Bronchial epithelial cell (primary cell): ENCODE results near the gene GPRC5C. TPM values are rescaled to one million over a fixed set of nuclear protein-coding genes. Genes with fewer than 3 reads are reported as not detected.

ENCODE experiments used
- DNase-seq: peaks from one replicate; pipeline ENCODE4 v3.0.0-alpha.2; 2010; ENCODE audit warnings: low read depth
- FAIRE-seq: peaks from 2 replicates; lab custom pipeline; 2011; peaks lifted over from hg19 to GRCh38; lab: Jason Lieb, UNC
- H3K27me3 ChIP-seq: 2 replicates; pipeline ENCODE4 v1.5.1; 2011; ENCODE audit warnings: low read length; ENCODE audit not compliant: control insufficient read depth, insufficient read depth
- H3K36me3 ChIP-seq: 2 replicates; pipeline ENCODE4 v1.5.1; 2011; ENCODE audit warnings: low read length; ENCODE audit not compliant: control insufficient read depth, insufficient read depth
- H3K4me3 ChIP-seq: 2 replicates; pipeline ENCODE4 v1.5.1; 2011; ENCODE audit warnings: mild to moderate bottlenecking, low read depth, low read length, control low read depth
- total RNA-seq: library from RNA; depleted of rRNA; stranded (reverse); fragments of >200 nt; gene quantifications from 2 replicates; pipeline ENCODE4 v1.2.1, GENCODE V29; 2014
- TF ChIP-seq, protein P1 (sequence below): IDR thresholded peaks from 2 replicates; pipeline ENCODE4 v1.5.1; 2011; ENCODE audit warnings: mild to moderate bottlenecking, moderate library complexity, low read length, control low read depth, inconsistent platforms; ENCODE audit not compliant: insufficient read depth, severe bottlenecking

GPRC5C gene
- total RNA-seq, 1 donor from 2014 or later, result 15.5 TPM

DNA sequence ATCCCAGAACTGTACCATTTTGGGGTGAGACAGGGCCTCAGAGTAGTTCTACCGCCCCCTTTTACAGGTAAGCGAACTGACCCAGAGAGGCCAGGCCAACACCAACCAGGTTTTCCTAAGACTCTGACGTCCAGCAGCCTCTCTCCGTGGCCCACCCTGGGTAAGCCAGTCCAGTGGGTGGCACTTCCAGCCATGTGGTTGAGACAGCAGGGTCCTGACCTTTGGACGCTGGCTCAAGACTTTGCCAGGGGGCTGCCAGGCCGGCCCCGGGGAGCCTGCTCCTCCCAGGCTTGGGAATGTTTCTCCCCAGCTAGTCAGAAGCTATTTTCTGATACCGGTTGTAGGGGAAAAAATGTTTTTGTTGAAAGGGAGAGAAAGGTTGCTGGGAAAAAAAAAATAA, 16.9 kb downstream of the GPRC5C start:
- FAIRE-seq (no peak), DNase-seq (no peak)
- TF ChIP-seq, protein P1, sequence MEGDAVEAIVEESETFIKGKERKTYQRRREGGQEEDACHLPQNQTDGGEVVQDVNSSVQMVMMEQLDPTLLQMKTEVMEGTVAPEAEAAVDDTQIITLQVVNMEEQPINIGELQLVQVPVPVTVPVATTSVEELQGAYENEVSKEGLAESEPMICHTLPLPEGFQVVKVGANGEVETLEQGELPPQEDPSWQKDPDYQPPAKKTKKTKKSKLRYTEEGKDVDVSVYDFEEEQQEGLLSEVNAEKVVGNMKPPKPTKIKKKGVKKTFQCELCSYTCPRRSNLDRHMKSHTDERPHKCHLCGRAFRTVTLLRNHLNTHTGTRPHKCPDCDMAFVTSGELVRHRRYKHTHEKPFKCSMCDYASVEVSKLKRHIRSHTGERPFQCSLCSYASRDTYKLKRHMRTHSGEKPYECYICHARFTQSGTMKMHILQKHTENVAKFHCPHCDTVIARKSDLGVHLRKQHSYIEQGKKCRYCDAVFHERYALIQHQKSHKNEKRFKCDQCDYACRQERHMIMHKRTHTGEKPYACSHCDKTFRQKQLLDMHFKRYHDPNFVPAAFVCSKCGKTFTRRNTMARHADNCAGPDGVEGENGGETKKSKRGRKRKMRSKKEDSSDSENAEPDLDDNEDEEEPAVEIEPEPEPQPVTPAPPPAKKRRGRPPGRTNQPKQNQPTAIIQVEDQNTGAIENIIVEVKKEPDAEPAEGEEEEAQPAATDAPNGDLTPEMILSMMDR, result no peak
- Histone ChIP-seq H3K27me3 (peaks cover 8% of the 10 kb centered on the region), H3K4me3 (no peak overlapping the region), H3K36me3 (peaks cover 8% of the 10 kb centered on the region)

DNA sequence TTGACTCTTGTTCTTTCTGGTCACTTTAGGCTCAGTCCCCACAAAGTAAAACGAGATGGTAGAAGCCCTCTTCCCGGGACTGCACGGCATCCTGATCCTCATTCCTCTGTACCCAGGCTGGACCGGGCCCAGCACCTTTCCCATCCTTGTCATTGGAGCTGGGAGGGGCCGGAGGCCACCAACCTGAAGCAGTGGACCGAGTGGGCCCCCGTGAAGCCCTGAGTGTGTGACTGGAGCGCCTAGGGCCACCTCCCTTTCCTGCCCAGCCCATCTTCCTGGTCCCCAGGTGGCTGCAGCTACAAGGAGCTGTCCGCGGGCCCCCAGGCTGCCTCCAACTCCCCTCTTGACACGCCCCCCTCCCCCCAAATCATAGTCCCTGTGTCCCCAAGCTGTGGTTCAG, 17.4 kb downstream of the GPRC5C start:
- H3K27me3 ChIP-seq, result peaks cover 8% of the 10 kb centered on the region
- H3K4me3 ChIP-seq, result no peak overlapping the region
- peaks cover 6% of the 10 kb centered on the region for H3K36me3 ChIP-seq
- TF ChIP-seq, protein P1, result no peak
- DNase-seq (no peak), FAIRE-seq (no peak)

DNA sequence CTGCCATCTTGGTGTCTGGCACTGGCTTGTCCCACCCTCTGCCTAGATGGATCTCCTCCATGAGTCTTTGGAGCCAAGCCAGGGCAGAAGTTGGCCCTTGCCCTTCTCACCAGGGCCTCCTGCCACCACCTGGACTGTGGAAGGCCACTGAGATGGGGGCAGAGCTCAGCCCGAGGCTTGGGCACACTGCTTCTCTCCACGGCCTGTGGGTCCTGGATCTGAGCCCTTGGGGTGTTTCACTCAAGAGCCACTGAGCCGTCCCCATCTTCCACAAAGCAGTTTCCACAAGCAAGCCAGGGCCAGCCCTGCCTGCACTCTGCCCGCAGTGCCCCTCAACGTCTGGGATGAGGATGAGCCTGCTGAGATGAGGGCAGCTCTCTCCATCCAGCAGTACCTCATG, 17.9 kb downstream of the GPRC5C start:
- Histone ChIP-seq H3K36me3 (peaks cover 6% of the 10 kb centered on the region), H3K4me3 (no peak overlapping the region), H3K27me3 (peaks cover 8% of the 10 kb centered on the region)
- TF ChIP-seq, protein P1, result no peak
- FAIRE-seq (no peak), DNase-seq (no peak)

DNA sequence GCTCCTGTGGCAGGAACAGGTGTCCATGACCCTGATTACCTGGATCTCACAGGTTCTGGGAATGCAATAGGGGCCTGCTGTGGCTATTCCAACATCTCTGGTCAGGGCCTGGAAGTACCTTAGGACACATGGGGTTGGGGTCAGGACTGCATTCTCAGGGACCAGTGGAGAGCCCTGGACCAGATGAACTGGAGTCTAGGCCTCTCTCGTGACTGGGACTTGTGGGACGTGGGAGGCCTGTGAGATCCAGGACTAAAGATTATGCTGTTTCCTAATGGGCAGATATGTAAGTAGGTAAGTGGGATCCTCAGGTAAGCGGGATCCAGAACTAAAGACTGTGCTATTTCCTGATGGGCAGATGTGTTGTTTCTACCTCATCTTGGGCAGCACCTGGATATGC, 18.3 kb downstream of the GPRC5C start:
- TF ChIP-seq, protein P1, result no peak
- Histone ChIP-seq H3K36me3 (peaks cover 6% of the 10 kb centered on the region), H3K27me3 (peaks cover 8% of the 10 kb centered on the region), H3K4me3 (no peak overlapping the region)
- DNase-seq, result no peak
- FAIRE-seq, result no peak

DNA sequence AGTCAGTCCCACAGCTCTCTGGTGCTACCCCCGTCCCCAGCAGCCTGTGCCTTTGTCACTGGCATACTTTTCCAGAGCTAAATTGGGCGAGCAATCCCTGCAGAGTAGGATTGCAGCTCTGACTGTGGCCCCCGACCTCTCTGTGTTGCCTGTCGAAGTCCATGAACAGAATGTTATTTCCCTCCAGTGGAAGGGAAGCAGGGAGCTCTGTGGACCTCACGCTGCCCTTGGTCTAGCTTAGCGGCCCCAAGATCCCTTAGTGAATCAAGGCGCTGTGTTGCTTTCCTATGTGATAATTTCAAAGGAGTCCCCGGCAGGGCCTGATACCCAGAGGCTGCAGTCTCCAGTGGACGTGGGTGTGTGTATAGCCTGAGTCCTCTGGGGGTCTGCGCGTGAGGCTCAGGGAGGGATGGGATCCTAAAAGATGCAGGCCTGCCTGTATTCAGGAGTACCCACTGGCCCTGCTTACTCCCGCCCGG, 19.1 kb downstream of the GPRC5C start:
- Histone ChIP-seq H3K4me3 (no peak overlapping the region), H3K27me3 (peaks cover 8% of the 10 kb centered on the region), H3K36me3 (peaks cover 4% of the 10 kb centered on the region)
- FAIRE-seq (no peak), DNase-seq (no peak)
- TF ChIP-seq, protein P1, result no peak

DNA sequence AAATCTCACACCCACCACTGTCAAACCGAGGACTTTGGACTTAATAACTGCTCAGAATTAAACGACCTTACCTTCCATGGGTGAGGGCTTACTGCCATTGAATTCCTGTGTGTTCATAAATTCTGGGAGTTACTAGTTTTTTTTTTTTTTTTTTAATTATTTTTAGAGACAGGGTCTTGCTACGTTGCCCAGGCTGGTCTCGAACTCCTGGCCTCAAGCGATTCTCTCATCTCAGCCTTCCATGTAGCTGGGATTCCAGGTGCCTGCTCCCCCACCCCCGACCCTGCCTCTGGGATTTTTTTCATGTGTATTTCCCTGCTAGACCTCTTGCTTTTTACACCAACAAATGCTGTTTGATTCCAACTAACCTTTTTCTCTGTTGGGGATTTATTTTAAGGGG, 19.7 kb downstream of the GPRC5C start:
- TF ChIP-seq, protein P1, result no peak
- peaks cover 3% of the 10 kb centered on the region for H3K36me3 ChIP-seq
- H3K4me3 ChIP-seq, result no peak overlapping the region
- FAIRE-seq, result no peak
- H3K27me3 ChIP-seq, result peaks cover 8% of the 10 kb centered on the region
- DNase-seq, result no peak
